HCT116 (cell line): ENCODE data around the gene TSC1. TPM values are rescaled to one million over a fixed set of nuclear protein-coding genes. Genes with fewer than 3 reads are reported as not detected.

Experiments
- ATAC-seq: fragments of 200-7000 bp; cut with Tn5 transposase; 2 replicates; pipeline ENCODE4 v1.9.1; 2020; ENCODE audit warnings: mild to moderate bottlenecking, moderate library complexity
- BruUV-seq: library from RNA; stranded (reverse); fragments of 400-500 nt; replicated peaks from 2 replicates; lab custom pipeline; 2021; lab: Mats Ljungman, UMichigan
- CTCF ChIA-PET: fragments of 300-600 bp; sonication (Branson Sonifier 250); formaldehyde crosslinking; loops from one replicate; lab custom pipeline; 2021; ENCODE audit warnings: antibody characterized with exemption; lab: Charles Lee
- POLR2A ChIA-PET: fragments of 300-600, 350-600 bp; sonication (Branson Sonifier 250); formaldehyde crosslinking; loops from one replicate; lab custom pipeline; 2021; ENCODE audit warnings: antibody characterized with exemption; lab: Charles Lee
- RAD21 ChIA-PET, 2 experiments: fragments of 300-600 bp; sonication (Branson Sonifier 250); formaldehyde crosslinking; loops; one replicate each; lab custom pipeline; 2023; ENCODE audit warnings: low total read pairs in 2 of 2; ENCODE audit not compliant: uncharacterized antibody in 2 of 2, unreplicated experiment in 2 of 2, low non-redundant PET in 1 of 2; lab: Charles Lee
- DNase-seq: peaks from one replicate; pipeline ENCODE4 v3.0.0-alpha.2; 2010; ENCODE audit warnings: low read depth, low spot score
- H2AFZ ChIP-seq: fragments of 200-600 bp; shearing (Covaris generic), sonication (generic); 2 replicates; pipeline ENCODE4 v1.6.1; 2017; ENCODE audit warnings: low read depth, mixed run types, mixed read lengths, antibody characterized with exemption, low read length; ENCODE audit not compliant: poor library complexity, severe bottlenecking
- H3K27ac ChIP-seq: 2 replicates; pipeline ENCODE4 v1.5.1; 2012; ENCODE audit warnings: low read depth, low read length
- H3K27me3 ChIP-seq: fragments of 200-600 bp; sonication (generic); 2 replicates; pipeline ENCODE4 v1.6.1; 2016; ENCODE audit warnings: mixed run types, low read length, mixed read lengths; ENCODE audit not compliant: insufficient read depth
- H3K36me3 ChIP-seq, 2 experiments: fragments of 200-500 bp in 1 of 2; fragments of 200-600 bp in 1 of 2; sonication (Bioruptor generic) in 1 of 2; sonication (generic) in 1 of 2; 2 replicates each; pipeline versions ENCODE4 v1.5.1 to v1.6.1; 2014 to 2016; ENCODE audit warnings: low read length in 2 of 2, inconsistent platforms in 1 of 2, mixed read lengths in 1 of 2, mixed run types in 1 of 2; ENCODE audit not compliant: insufficient read depth in 2 of 2, control insufficient read depth in 1 of 2
- H3K4me1 ChIP-seq, 2 experiments: fragments of 200-600 bp in 1 of 2; sonication (generic) in 1 of 2; 2 replicates each; pipeline versions ENCODE4 v1.5.1 to v1.6.1; 2012 to 2017; ENCODE audit warnings: low read length in 2 of 2, inconsistent platforms in 1 of 2, mild to moderate bottlenecking in 1 of 2, mixed read lengths in 1 of 2, mixed run types in 1 of 2, moderate library complexity in 1 of 2; ENCODE audit not compliant: insufficient read depth in 2 of 2, control insufficient read depth in 1 of 2
- H3K4me2 ChIP-seq: fragments of 200-600 bp; sonication (generic); 2 replicates; pipeline ENCODE4 v1.6.1; 2017; ENCODE audit warnings: mixed run types, low read length, mixed read lengths
- H3K4me3 ChIP-seq, 2 experiments: fragments of 200-600 bp in 1 of 2; sonication (generic) in 1 of 2; replicated peaks in 1 of 2; 2 replicates each; pipeline ENCODE4 v1.5.1; 2011 to 2016; ENCODE audit warnings: low read length in 2 of 2, control low read depth in 1 of 2, low read depth in 1 of 2, mild to moderate bottlenecking in 1 of 2, mixed read lengths in 1 of 2, mixed run types in 1 of 2
- H3K79me2 ChIP-seq: fragments of 200-600 bp; sonication (generic); 2 replicates; pipeline ENCODE4 v1.6.1; 2017; ENCODE audit warnings: mild to moderate bottlenecking, mixed run types, low read length, moderate library complexity, mixed read lengths; ENCODE audit not compliant: insufficient read depth
- H3K9ac ChIP-seq: fragments of 200-600 bp; sonication (generic); 2 replicates; pipeline ENCODE4 v1.6.1; 2016; ENCODE audit warnings: low read length, mixed read lengths
- H3K9me2 ChIP-seq: fragments of 200-600 bp; sonication (generic), shearing (Covaris generic); 2 replicates; pipeline ENCODE4 v1.6.1; 2017; ENCODE audit warnings: mixed run types, mild to moderate bottlenecking, moderate library complexity; ENCODE audit not compliant: insufficient read depth
- H3K9me3 ChIP-seq, 2 experiments: fragments of 200-500 bp in 1 of 2; fragments of 200-600 bp in 1 of 2; sonication (Bioruptor generic) in 1 of 2; sonication (generic) in 1 of 2; 2 replicates each; pipeline ENCODE4 v1.6.1; 2014 to 2017; ENCODE audit warnings: low read length in 2 of 2, mixed read lengths in 2 of 2, inconsistent platforms in 1 of 2, low read depth in 1 of 2, mild to moderate bottlenecking in 1 of 2, mixed run types in 1 of 2, moderate library complexity in 1 of 2; ENCODE audit not compliant: control insufficient read depth in 1 of 2, insufficient read depth in 1 of 2
- H4K20me1 ChIP-seq: fragments of 200-600 bp; sonication (generic), shearing (Covaris generic); 2 replicates; pipeline ENCODE4 v1.6.1; 2017; ENCODE audit warnings: mixed run types, mild to moderate bottlenecking, moderate library complexity; ENCODE audit not compliant: insufficient read depth
- CEBPB ChIP-seq: IDR thresholded peaks from 2 replicates; pipeline ENCODE4 v1.6.1; 2012; ENCODE audit warnings: low read depth
- CTCF ChIP-seq, 3 experiments: fragments of 200-600 bp in 1 of 3; sonication (generic) in 1 of 3; IDR thresholded peaks in 2 of 3; conservative IDR thresholded peaks in 1 of 3; 2 replicates each; pipeline ENCODE4 v1.5.1; 2012 to 2017; ENCODE audit warnings: low read depth in 2 of 3, low read length in 2 of 3, antibody characterized with exemption in 1 of 3, borderline replicate concordance in 1 of 3, control low read depth in 1 of 3, mild to moderate bottlenecking in 1 of 3, mixed read lengths in 1 of 3, mixed run types in 1 of 3, moderate library complexity in 1 of 3; ENCODE audit not compliant: insufficient read depth in 1 of 3
- ELF1 ChIP-seq: IDR thresholded peaks from 2 replicates; pipeline ENCODE4 v1.6.1; 2012; ENCODE audit warnings: low read depth, borderline replicate concordance
- EZH2 ChIP-seq: fragments of 200-600 bp; sonication (generic); IDR thresholded peaks from 2 replicates; pipeline ENCODE4 v1.6.1; 2017; ENCODE audit warnings: antibody characterized with exemption, mixed run types
- JUND ChIP-seq: IDR thresholded peaks from 2 replicates; pipeline ENCODE4 v1.6.1; 2012
- POLR2A ChIP-seq: IDR thresholded peaks from 2 replicates; pipeline ENCODE4 v1.7.0; 2011; ENCODE audit warnings: borderline replicate concordance; ENCODE audit not compliant: insufficient read depth, insufficient read length; ENCODE audit errors: extremely low read depth
- POLR2AphosphoS5 ChIP-seq: IDR thresholded peaks from 2 replicates; pipeline ENCODE4 v1.6.1; 2011; ENCODE audit warnings: mild to moderate bottlenecking, low read depth, low read length, moderate library complexity
- RAD21 ChIP-seq: IDR thresholded peaks from 2 replicates; pipeline ENCODE4 v1.6.1; 2012; ENCODE audit warnings: low read depth, mild to moderate bottlenecking
- SRF ChIP-seq: IDR thresholded peaks from 2 replicates; pipeline ENCODE4 v1.6.1; 2012; ENCODE audit warnings: low read depth
- TCF7L2 ChIP-seq: IDR thresholded peaks from 2 replicates; pipeline ENCODE4 v1.7.0; 2011; ENCODE audit warnings: borderline replicate concordance, inconsistent platforms; ENCODE audit not compliant: insufficient read depth, insufficient read length; ENCODE audit errors: extremely low read depth
- YY1 ChIP-seq: IDR thresholded peaks from 2 replicates; pipeline ENCODE4 v1.6.1; 2011; ENCODE audit warnings: low read length, low read depth, moderate library complexity, mild to moderate bottlenecking; ENCODE audit not compliant: insufficient replicate concordance; ENCODE audit errors: extremely low read depth
- ZNF274 ChIP-seq: fragments of 200-500 bp; sonication (Bioruptor generic); IDR thresholded peaks from 2 replicates; pipeline ENCODE4 v1.6.1; 2014; ENCODE audit warnings: mild to moderate bottlenecking, low read depth, low read length, inconsistent platforms
- intact Hi-C: fragments of 100-400 bp; cut with micrococcal nuclease; formaldehyde crosslinking; loops from 2 replicates; pipeline ENCODE4 v1.10.0; 2022
- total RNA-seq: library from RNA; stranded (reverse); gene quantifications from one replicate; pipeline ENCODE4 v1.2.1, GENCODE V29; 2021; ENCODE audit not compliant: unreplicated experiment
- TF ChIP-seq, protein P1 (sequence below): IDR thresholded peaks from 2 replicates; pipeline ENCODE4 v1.6.1; 2012; ENCODE audit warnings: low read depth
- TF ChIP-seq, protein P2 (sequence below): IDR thresholded peaks from 2 replicates; pipeline ENCODE4 v1.6.1; 2011; ENCODE audit warnings: mild to moderate bottlenecking, low read length, moderate library complexity; ENCODE audit not compliant: insufficient replicate concordance; ENCODE audit errors: extremely low read depth

TSC1 gene
- total RNA-seq, 1 experiment from 2014 or later, result 34.5 TPM

GRCh38 chr9:132894862-132895835 lies 49.3 kb downstream of the TSC1 start:
- no TSS peak for BruUV-seq
- Histone ChIP-seq H4K20me1 (no peaks in the 10 kb centered on the region), H3K9me3 (no peaks in the 10 kb centered on the region), H3K9me2 (no peaks in the 10 kb centered on the region), H3K79me2 (no peaks in the 10 kb centered on the region), H3K4me2 (peak overlapping the region; percentile 14; the same call in 1 of the 2 replicates), H2AFZ (no peak overlapping the region), H3K27ac (no peak overlapping the region), H3K9ac (no peak overlapping the region), H3K4me1 (peaks cover 0 to 15% of the 10 kb centered on the region in 2 experiments; a peak in 3 of 4 replicates), H3K36me3 (peaks cover 12 to 18% of the 10 kb centered on the region in 2 experiments; a peak in 3 of 4 replicates), H3K4me3 (no peak overlapping the region), H3K27me3 (no peaks in the 10 kb centered on the region)
- DNase-seq, result no peak
- ChIA-PET POLR2A (no interaction called here), RAD21 (no interaction called here), CTCF (no interaction called here)
- no peak for TF ChIP-seq CTCF (IDR thresholded peaks at IDR 0.05 in 2 of 3, conservative IDR thresholded peaks at IDR 0.05 in 1 of 3; ENCODE audit: borderline replicate concordance in 1 of 3, insufficient read depth in 1 of 3, low read depth in 2 of 3, low read length in 2 of 3)
- TF ChIP-seq JUND, result no peak
- TF ChIP-seq TCF7L2, result no peak
- TF ChIP-seq CEBPB, result no peak
- TF ChIP-seq YY1, result no peak
- TF ChIP-seq, protein P1, sequence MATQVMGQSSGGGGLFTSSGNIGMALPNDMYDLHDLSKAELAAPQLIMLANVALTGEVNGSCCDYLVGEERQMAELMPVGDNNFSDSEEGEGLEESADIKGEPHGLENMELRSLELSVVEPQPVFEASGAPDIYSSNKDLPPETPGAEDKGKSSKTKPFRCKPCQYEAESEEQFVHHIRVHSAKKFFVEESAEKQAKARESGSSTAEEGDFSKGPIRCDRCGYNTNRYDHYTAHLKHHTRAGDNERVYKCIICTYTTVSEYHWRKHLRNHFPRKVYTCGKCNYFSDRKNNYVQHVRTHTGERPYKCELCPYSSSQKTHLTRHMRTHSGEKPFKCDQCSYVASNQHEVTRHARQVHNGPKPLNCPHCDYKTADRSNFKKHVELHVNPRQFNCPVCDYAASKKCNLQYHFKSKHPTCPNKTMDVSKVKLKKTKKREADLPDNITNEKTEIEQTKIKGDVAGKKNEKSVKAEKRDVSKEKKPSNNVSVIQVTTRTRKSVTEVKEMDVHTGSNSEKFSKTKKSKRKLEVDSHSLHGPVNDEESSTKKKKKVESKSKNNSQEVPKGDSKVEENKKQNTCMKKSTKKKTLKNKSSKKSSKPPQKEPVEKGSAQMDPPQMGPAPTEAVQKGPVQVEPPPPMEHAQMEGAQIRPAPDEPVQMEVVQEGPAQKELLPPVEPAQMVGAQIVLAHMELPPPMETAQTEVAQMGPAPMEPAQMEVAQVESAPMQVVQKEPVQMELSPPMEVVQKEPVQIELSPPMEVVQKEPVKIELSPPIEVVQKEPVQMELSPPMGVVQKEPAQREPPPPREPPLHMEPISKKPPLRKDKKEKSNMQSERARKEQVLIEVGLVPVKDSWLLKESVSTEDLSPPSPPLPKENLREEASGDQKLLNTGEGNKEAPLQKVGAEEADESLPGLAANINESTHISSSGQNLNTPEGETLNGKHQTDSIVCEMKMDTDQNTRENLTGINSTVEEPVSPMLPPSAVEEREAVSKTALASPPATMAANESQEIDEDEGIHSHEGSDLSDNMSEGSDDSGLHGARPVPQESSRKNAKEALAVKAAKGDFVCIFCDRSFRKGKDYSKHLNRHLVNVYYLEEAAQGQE, result no peak
- no peak for TF ChIP-seq POLR2AphosphoS5
- no peak for TF ChIP-seq SRF
- TF ChIP-seq ZNF274, result no peak
- no peak for TF ChIP-seq RAD21
- no peak for TF ChIP-seq EZH2
- no peak for TF ChIP-seq ELF1
- TF ChIP-seq, protein P2, sequence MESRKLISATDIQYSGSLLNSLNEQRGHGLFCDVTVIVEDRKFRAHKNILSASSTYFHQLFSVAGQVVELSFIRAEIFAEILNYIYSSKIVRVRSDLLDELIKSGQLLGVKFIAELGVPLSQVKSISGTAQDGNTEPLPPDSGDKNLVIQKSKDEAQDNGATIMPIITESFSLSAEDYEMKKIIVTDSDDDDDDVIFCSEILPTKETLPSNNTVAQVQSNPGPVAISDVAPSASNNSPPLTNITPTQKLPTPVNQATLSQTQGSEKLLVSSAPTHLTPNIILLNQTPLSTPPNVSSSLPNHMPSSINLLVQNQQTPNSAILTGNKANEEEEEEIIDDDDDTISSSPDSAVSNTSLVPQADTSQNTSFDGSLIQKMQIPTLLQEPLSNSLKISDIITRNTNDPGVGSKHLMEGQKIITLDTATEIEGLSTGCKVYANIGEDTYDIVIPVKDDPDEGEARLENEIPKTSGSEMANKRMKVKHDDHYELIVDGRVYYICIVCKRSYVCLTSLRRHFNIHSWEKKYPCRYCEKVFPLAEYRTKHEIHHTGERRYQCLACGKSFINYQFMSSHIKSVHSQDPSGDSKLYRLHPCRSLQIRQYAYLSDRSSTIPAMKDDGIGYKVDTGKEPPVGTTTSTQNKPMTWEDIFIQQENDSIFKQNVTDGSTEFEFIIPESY, result no peak
- TF ChIP-seq POLR2A, result no peak
- intact Hi-C loops, result no loop called here
- no peak for ATAC-seq
